CD4-positive, alpha-beta T cell treated with Interleukin-17A for 1 hour (primary cell): Measurements from ENCODE around the gene PNKP.

Experiments
- DNase-seq: peaks from one replicate; pipeline ENCODE4 v3.0.0-alpha.2; 2020

Gene PNKP

GRCh38 chr19:49857061-49857837 is 10.1 kb downstream of the PNKP start:
- no peak for DNase-seq

- DNase-seq: no peak
These were observed 10.8 kb downstream of the PNKP start for GRCh38 chr19:49856574-49857021.

- no peak for DNase-seq
These were observed 11.5 kb downstream of the PNKP start for GRCh38 chr19:49855676-49856573.

DNA sequence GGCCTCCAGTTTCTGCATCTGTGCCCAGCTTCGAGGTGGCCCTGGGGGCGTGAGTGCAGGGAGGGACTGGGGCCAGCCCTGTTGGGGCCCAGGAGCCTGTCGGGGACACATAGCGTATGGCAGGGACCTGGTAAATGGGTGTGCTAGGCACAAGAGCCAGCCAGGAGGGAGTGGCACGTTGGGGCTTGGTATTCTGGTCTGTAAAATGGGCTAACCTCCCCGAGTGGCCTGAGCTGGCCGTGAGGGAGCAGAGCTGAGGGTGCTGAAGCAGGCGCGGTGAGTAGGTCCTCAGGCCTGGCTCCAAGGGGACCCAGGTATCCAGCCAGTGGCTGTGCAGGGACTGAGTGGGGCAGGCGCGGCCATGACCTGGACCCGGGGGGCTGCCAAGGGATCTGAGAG is 12.1 kb downstream of the PNKP start:
- no peak for DNase-seq

- DNase-seq: no peak
These were observed 12.8 kb downstream of the PNKP start for GRCh38 chr19:49854378-49855263.

- DNase-seq: no peak
These were observed 13.5 kb downstream of the PNKP start for GRCh38 chr19:49853852-49854377.

- DNase-seq: no peak
These were observed 14.7 kb downstream of the PNKP start for GRCh38 chr19:49852631-49853126.

DNA sequence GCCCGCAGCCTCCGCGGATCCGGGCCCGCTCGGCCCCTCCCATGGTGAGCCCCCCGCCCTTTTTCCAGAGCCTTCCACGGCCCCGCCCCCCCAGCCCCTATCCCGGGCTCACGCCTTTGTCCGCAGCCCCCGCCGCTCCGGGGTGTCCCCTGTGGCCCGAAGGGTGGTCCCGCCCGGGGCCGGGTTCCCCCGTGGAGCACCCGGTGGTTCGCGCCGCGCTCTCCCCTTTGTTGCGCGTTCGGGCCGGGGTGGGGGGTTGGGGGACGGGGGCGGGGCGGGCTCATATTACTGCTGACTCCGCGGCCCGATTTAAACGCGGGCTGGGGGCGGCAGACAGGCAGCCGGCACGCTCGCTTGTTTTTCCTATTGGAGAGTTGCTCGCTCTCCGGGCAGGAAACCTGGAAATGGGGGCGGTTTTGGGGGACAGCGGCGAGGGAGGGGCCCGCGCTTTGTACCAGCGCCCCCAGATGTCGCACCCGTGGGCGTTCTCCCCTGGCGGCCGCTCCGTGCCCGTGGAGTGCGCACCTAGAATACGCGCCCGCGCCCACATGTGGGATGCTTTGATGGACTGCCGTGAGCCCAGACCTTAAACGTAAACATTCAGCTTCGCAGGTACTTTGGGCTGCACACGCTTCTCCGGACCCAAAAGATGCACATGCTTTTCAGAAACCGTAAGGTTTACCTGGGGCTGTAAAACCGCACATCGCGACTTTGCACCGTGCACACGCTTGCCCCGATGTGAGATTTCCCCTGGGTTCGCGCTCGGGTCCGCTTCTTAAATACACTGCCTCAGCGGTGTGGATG is 15.7 kb downstream of the PNKP start:
- DNase-seq: peak; percentile 46

DNA sequence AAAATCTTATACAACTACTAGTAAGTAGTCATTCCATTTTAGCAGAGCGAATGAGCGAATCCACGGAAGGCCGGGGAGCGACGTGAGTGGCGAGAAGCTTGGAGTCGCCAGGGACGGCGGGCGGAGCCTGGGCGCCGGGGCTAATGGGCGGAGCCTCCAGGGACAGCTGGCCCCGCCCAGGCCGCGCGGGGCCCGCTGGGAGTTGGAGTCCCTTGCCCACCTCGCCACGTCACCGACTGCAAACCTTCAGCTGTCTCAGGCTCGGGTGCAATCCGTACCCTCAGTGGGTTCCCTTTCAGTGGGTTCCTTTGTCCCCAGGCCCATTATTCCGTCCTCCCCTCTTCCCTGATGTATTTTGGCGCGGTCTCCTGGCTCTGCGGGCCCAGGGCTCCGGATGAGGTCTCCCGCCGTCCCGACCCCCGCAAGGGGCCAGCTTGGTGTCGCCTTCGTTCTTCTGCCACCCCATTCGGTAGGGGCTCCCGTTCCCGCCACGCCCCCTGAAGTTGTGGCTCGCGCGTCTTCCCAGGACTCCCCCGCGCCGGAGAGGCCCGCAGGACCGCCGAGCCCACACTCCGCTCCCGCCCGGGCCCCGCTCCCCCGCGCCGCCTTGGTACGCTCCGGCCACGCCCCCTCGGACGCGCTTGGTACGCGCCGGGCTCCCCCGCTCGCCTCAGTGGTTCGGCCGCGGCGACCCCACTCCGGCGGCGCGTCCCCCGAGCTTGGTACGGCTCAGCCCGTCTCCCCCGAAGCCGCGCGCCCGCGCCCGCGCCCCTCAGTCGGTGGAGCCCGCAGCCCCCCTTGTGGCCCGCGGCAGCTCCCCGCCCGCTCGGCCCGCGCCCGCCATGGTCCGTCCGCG is 16.7 kb downstream of the PNKP start, which contains the start of gene PTOV1:
Gene PTOV1, plus strand, starts transcription at position 673 of the 856 bp plus-strand sequence.
- peak; percentile 90 for DNase-seq

DNA sequence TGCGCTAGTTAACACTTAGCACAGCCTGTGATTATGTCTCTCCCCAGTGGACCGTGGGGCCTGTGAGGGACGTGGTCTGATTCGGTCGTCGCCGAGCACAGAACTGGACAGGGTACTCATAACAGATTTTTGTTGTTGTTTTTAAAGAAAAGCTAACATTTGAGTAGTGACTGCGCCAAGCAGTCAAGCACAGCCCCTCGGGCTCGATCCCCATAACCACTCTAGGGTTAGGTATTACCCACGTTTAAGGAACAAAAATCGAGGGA is 17.2 kb downstream of the PNKP start:
- DNase-seq: no peak

DNA sequence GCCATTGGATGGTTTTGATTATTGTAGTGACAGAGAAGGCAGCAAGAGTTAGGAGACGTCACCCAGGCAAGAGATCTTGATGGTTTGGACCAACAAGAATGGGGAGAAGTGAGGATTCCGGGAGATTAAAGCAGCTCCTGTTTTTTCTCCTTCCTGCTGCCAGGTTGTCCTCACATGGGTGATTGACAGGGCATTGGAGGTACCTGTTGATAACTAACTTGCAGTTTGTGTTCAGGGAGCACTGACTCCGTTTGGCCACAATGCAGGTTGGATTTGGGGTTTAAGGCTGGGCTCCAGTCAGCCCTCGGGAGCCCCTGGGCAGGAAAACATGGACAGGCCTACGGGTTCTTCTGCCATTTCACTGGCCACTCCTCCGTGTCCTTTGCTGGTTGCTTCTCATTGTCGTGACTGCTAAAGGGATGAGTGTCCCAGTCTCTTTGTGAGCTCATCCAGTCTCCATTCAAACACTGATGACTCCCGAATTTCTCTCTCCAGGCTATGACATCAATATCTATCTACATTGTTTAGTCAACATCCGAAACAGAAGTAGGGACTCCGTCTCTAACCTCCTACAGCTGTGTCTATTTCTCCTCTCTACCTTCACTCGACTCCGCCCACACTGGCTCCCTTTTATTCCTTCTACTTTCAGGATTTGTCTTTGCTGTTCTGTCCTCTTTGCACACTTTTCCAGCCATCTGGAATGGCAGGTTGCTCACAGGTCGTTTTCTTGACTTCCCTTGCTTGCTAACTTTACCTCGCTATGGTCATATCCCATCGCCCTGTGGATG is 17.7 kb downstream of the PNKP start:
- no peak for DNase-seq

GRCh38 chr19:49848938-49849337 is 18.4 kb downstream of the PNKP start:
- DNase-seq: no peak

DNA sequence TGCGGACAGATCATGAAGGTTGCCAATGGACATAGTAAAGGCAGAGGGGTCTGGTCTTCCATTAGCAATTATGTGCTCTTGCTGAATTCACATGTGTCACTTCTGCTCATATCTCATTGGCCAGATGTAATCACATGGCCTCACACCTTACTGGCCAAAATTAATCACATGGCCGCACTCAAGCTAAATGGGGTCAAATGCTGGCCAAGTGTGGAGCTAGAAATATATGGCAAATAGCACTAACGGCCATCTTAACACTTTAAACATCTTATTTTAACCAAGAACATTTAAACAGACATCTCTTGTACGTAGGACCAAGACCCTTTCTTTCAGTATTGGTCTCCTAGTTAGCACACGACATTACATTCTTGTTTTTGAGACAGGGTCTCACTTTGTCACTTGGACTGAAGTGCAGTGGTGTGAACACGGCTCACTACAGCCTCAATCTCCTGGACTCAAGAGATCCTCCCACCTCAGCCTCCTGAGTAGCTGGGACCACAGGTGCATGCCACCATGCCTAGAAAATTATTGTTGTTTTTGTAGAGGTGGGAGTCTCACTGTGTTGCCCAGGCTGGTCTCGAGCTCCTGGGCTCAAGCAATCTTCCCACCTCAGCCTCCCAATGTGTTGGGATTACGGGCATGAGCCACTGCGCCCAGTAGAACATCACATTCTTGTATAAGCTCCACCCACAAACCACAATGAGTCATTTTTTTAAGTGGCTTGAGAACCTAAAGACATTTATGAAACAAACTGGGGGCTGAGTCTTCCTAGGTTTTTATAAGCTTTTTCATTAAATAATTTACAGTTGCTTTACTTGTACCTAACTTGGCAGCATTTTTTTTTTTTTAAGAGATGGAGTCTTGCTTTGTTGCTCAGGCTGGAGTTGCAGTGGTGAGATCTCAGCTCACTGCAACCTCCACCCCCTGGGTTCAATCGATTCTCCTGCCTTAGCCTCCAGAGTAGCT is 19.4 kb downstream of the PNKP start:
- peak; percentile 49 for DNase-seq

DNA sequence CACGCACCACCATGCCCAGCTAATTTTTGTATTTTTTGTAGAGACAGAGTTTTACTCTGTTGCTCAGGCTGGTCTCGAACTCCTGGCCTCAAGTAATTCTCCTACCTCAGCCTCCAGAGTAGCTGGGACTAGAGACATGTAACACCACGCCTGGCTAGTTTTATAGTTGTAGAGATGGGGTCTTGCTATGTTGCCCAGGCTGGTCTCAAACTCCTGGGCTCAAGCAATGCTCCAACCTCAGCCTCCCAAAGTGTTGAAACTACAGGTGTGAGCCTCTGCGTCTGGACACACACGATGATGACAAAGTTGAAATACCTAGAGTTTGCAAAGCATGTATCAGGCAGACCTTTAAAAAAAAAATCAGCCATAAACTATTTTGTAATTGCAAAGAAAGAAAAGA is 21.0 kb downstream of the PNKP start:
- DNase-seq: no peak

DNA sequence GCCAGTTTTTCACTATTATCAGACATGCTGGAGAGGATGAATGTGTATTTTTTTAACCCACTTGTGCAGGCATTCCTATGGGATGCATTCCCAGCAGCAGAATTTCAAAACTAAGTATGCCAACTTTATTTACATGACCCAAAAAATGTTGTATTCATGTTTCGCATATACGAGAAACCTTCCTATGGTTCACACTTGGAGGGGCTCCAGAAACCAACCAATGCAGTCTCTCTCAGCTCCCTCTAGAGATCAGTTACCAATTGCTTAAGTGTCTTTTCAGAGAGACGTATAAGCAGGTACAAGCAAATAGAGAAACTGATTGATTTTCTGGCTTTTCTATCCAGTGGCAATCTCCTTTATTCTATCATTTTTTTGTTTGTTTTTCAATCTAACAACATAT is 22.0 kb downstream of the PNKP start:
- DNase-seq: no peak

DNA sequence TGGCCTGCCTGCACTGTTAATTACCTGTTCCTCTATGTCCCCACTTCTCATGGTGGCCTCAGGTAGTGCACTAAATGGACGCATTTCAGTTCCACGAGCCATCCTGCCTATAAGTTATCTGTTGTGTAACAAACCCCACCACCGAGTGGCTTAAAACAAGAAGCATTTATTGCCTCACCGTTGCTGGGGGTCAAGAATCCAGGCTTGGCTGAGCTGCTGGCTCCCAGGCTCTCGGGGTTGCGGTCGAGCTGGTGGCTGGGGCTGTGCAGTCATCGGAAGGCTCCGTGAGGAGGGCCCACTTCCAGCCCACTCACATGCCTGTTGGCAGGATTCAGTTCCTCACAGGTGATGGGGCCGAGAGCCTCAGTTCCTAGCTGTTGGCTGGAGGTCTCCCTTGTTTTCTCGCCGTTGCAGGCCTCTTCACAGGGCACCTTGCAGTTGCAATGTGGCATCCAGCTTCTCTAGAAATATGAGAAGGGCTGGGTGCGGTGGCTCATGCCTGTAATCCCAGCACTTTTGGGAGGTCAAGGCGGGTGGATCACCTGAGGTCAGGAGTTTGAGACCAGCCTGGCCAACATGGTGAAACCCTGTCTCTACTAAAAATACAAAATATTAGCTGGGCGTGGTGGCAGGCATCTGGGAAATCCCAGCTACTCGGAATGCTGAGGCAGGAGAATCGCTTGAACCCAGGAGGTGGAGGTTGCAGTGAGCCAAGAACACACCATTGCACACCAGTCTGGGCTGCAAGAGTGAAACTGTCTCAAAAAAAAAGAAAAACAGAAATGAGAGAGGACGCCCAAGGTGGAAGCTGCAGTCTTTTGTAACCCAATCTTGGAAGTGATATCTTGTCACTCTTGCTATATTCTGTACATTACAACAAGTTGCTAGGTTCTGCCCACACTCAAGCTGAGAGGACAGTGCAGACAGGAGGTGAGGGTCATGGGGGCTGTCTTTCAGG is 23.0 kb downstream of the PNKP start:
- DNase-seq: no peak

DNA sequence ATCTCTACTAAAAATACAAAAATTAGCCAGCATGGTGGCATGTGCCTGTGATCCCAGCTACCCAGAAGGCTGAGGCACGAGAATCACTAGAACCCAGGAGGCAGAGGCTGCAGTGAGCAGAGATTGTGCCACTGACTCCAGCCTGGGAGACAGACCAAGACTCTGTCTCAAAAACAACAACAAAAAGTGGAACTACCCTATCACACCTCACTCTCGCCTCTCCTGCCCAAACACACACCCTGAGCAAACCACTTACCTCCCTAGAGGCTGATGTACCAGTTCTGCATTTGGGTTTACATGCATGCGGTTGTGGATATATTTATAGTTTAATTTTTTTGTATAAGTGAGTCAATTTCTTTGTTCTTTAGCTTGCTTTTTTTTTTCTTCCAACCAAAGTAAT is 24.1 kb downstream of the PNKP start:
- no peak for DNase-seq
